Trophoblast cell (in vitro differentiated cells and primary cell): ENCODE measurements around the gene SHMT2.

Source experiments
- DNase-seq, 2 donors: peaks; one replicate each; pipeline ENCODE4 v3.0.0-alpha.2; 2016
- H2AFZ ChIP-seq: 2 replicates; pipeline ENCODE4 v1.6.1; 2013; ENCODE audit warnings: low read length, moderate library complexity, mild to moderate bottlenecking; ENCODE audit not compliant: insufficient read depth, poor library complexity
- H2AK5ac ChIP-seq: 2 replicates; pipeline ENCODE4 v1.6.1; 2013; ENCODE audit warnings: mild to moderate bottlenecking, low read length
- H2BK120ac ChIP-seq: 2 replicates; pipeline ENCODE4 v1.6.1; 2013; ENCODE audit warnings: low read length, mild to moderate bottlenecking, moderate library complexity; ENCODE audit not compliant: insufficient read depth, poor library complexity
- H2BK12ac ChIP-seq: 2 replicates; pipeline ENCODE4 v1.6.1; 2013; ENCODE audit warnings: mild to moderate bottlenecking, low read length, moderate library complexity
- H2BK5ac ChIP-seq: 2 replicates; pipeline ENCODE4 v1.6.1; 2013; ENCODE audit warnings: low read length, low read depth, moderate library complexity, mild to moderate bottlenecking; ENCODE audit not compliant: poor library complexity
- H3K14ac ChIP-seq: 2 replicates; pipeline ENCODE4 v1.6.1; 2013; ENCODE audit warnings: mild to moderate bottlenecking, low read length
- H3K18ac ChIP-seq: 2 replicates; pipeline ENCODE4 v1.6.1; 2013; ENCODE audit warnings: mild to moderate bottlenecking, low read length
- H3K23ac ChIP-seq: 2 replicates; pipeline ENCODE4 v1.6.1; 2013; ENCODE audit warnings: low read length
- H3K27ac ChIP-seq: 2 replicates; pipeline ENCODE4 v1.5.1; 2013; ENCODE audit warnings: low read depth, mild to moderate bottlenecking, inconsistent platforms, low read length, moderate library complexity
- H3K27me3 ChIP-seq: 2 replicates; pipeline ENCODE4 v1.6.1; 2013; ENCODE audit warnings: inconsistent platforms, mild to moderate bottlenecking, low read length, moderate library complexity; ENCODE audit not compliant: insufficient read depth
- H3K36me3 ChIP-seq, 2 experiments: 1 replicate in 1 of 2; 2 replicates in 1 of 2; pipeline ENCODE4 v1.6.1; 2013; ENCODE audit warnings: low read length in 2 of 2, mild to moderate bottlenecking in 2 of 2, moderate library complexity in 1 of 2; ENCODE audit not compliant: insufficient read depth in 2 of 2, control insufficient read depth in 1 of 2
- H3K4ac ChIP-seq: 2 replicates; pipeline ENCODE4 v1.6.1; 2013; ENCODE audit warnings: low read depth, mild to moderate bottlenecking, low read length, moderate library complexity
- H3K4me1 ChIP-seq, 2 experiments: 1 replicate in 1 of 2; 2 replicates in 1 of 2; pipeline ENCODE4 v1.6.1; 2013; ENCODE audit warnings: low read length in 2 of 2, mild to moderate bottlenecking in 2 of 2, moderate library complexity in 1 of 2; ENCODE audit not compliant: insufficient read depth in 2 of 2, control insufficient read depth in 1 of 2
- H3K4me2 ChIP-seq: 2 replicates; pipeline ENCODE4 v1.6.1; 2013; ENCODE audit warnings: inconsistent platforms, mild to moderate bottlenecking, low read length, moderate library complexity
- H3K4me3 ChIP-seq: 2 replicates; pipeline ENCODE4 v1.5.1; 2013; ENCODE audit warnings: mild to moderate bottlenecking, low read depth, low read length, inconsistent platforms
- H3K79me1 ChIP-seq: one replicate; pipeline ENCODE4 v1.6.1; 2013; ENCODE audit warnings: low read length
- H3K79me2 ChIP-seq: 2 replicates; pipeline ENCODE4 v1.6.1; 2013; ENCODE audit warnings: low read length, mild to moderate bottlenecking; ENCODE audit not compliant: control insufficient read depth, insufficient read depth, poor library complexity
- H3K9ac ChIP-seq: 2 replicates; pipeline ENCODE4 v1.6.1; 2013; ENCODE audit warnings: mild to moderate bottlenecking, low read length
- H3K9me3 ChIP-seq: 2 replicates; pipeline ENCODE4 v1.6.1; 2013; ENCODE audit warnings: low read depth, mild to moderate bottlenecking, control low read depth, inconsistent platforms, low read length; ENCODE audit not compliant: insufficient read depth
- H4K12ac ChIP-seq: 2 replicates; pipeline ENCODE4 v1.6.1; 2013; ENCODE audit warnings: low read depth, mild to moderate bottlenecking, low read length, moderate library complexity
- H4K8ac ChIP-seq: 2 replicates; pipeline ENCODE4 v1.6.1; 2013; ENCODE audit warnings: low read depth, mild to moderate bottlenecking, low read length, moderate library complexity
- H4K91ac ChIP-seq: one replicate; pipeline ENCODE4 v1.6.1; 2013; ENCODE audit warnings: low read depth, mild to moderate bottlenecking, low read length, moderate library complexity
- WGBS: extraction: QIAGEN DNeasy Blood & Tissue Kit; methylation state at CpG from one replicate; pipeline ENCODE4 v1.1.7; 2013; ENCODE audit warnings: missing lambda C conversion rate; ENCODE audit not compliant: insufficient read length, insufficient coverage; ENCODE audit errors: extremely low coverage; 5-methylcytosine and 5-hydroxymethylcytosine counted together

SHMT2 gene

GRCh38 chr12:57216921-57217879 lies 12.3 kb upstream of the SHMT2 start:
- Histone ChIP-seq H3K4ac (no peak overlapping the region), H3K14ac (no peak overlapping the region), H2AFZ (peak overlapping the region; percentile 2), H4K12ac (no peak overlapping the region), H4K91ac (no peak overlapping the region), H3K4me3 (peak overlapping the region; percentile 53), H3K4me1 (peaks cover 17 to 35% of the 10 kb centered on the region in 2 experiments), H3K9ac (no peak overlapping the region), H3K79me1 (no peaks in the 10 kb centered on the region), H3K36me3 (peaks cover 5 to 8% of the 10 kb centered on the region in 2 experiments), H3K27ac (no peak overlapping the region), H2BK120ac (no peak overlapping the region), H3K9me3 (peaks cover 9% of the 10 kb centered on the region), H2AK5ac (no peak overlapping the region), H2BK12ac (no peak overlapping the region), H3K4me2 (peak overlapping the region; percentile 78), H3K79me2 (no peaks in the 10 kb centered on the region), H4K8ac (no peak overlapping the region), H3K27me3 (peaks cover 67% of the 10 kb centered on the region), H3K18ac (no peak overlapping the region), H2BK5ac (no peak overlapping the region), H3K23ac (peak overlapping the region; percentile 47)
- no peak for DNase-seq
- WGBS, result no CpG with 5 or more reads among the region's 63 CpGs

GRCh38 chr12:57218030-57218853 lies 11.3 kb upstream of the SHMT2 start:
- Histone ChIP-seq H2AK5ac (no peak overlapping the region), H3K14ac (no peak overlapping the region), H3K36me3 (no peaks in the 10 kb centered on the region), H2AFZ (no peak overlapping the region), H3K79me2 (no peaks in the 10 kb centered on the region), H3K27ac (no peak overlapping the region), H2BK5ac (no peak overlapping the region), H3K4me3 (no peak overlapping the region), H3K4me2 (no peak overlapping the region), H3K4me1 (peaks cover 17 to 32% of the 10 kb centered on the region in 2 experiments), H3K18ac (no peak overlapping the region), H3K79me1 (no peaks in the 10 kb centered on the region), H3K9me3 (peaks cover 12% of the 10 kb centered on the region), H4K91ac (no peak overlapping the region), H4K8ac (no peak overlapping the region), H3K9ac (no peak overlapping the region), H3K4ac (no peak overlapping the region), H3K27me3 (peaks cover 77% of the 10 kb centered on the region), H2BK120ac (no peak overlapping the region), H4K12ac (no peak overlapping the region), H2BK12ac (no peak overlapping the region), H3K23ac (no peak overlapping the region)
- no peak for DNase-seq
- no CpG with 5 or more reads among the region's 5 CpGs for WGBS

- WGBS, result no CpG with 5 or more reads among the region's 14 CpGs
- Histone ChIP-seq H3K18ac (no peak overlapping the region), H3K79me2 (no peaks in the 10 kb centered on the region), H4K91ac (no peak overlapping the region), H2AK5ac (no peak overlapping the region), H4K12ac (no peak overlapping the region), H3K4ac (no peak overlapping the region), H2BK5ac (no peak overlapping the region), H3K4me3 (no peak overlapping the region), H3K4me2 (no peak overlapping the region), H2AFZ (no peak overlapping the region), H3K36me3 (no peaks in the 10 kb centered on the region), H3K27me3 (peaks cover 86% of the 10 kb centered on the region), H3K23ac (no peak overlapping the region), H2BK12ac (no peak overlapping the region), H3K9me3 (peaks cover 17% of the 10 kb centered on the region), H2BK120ac (no peak overlapping the region), H4K8ac (no peak overlapping the region), H3K9ac (no peak overlapping the region), H3K79me1 (no peaks in the 10 kb centered on the region), H3K27ac (no peak overlapping the region), H3K4me1 (peaks cover 12 to 22% of the 10 kb centered on the region in 2 experiments), H3K14ac (no peak overlapping the region)
- no peak for DNase-seq
Observed at GRCh38 chr12:57219205-57219992, 10.1 kb upstream of the SHMT2 start.
